Activated CD4-positive, alpha-beta T cell treated with anti-CD3 and anti-CD28 coated beads, Interleukin-2, Interleukin-4, amounts not matched to agents 100 ng/mL and 50 ng/mL, durations not matched to agents 16 hours and 8 hours (primary cell): ENCODE results near the gene COL20A1.

Experiments
- DNase-seq: peaks from one replicate; pipeline ENCODE4 v3.0.0-alpha.2; 2020; ENCODE audit warnings: low spot score

Gene COL20A1

DNA sequence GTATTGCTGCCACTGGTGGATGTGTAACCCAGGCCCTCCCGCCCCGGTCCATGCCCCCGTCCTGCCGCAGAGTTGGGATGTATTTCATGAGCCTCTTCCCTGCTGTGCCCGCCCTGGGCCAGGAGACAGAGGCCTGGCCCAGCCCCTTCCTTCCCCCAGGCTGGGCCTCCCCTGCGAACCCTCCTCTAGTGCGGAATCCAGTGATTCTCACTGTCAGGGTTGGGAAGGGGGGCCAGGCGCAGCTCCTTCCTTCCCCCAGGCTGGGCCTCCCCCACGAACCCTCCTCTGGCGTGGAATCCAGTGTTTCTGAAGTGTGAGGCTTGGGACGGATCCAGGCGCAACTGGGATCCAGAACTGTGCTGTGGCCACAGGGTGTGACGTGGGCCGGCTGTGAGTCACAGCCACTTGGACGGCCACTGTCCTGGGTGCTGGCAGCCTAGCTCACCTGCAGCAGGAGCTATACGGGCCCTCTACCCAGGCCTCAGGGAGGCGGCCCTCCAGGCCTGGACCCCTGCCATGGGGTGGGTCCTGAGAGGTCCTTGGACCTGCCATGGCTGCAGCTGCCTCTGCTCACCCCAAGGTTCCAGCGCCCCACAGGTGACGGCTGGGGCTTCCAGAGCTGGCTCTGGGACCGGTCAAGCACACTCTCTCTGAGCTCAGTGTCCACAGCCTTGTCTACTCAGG lies 28.3 kb downstream of the COL20A1 start:
- DNase-seq: no peak

DNA sequence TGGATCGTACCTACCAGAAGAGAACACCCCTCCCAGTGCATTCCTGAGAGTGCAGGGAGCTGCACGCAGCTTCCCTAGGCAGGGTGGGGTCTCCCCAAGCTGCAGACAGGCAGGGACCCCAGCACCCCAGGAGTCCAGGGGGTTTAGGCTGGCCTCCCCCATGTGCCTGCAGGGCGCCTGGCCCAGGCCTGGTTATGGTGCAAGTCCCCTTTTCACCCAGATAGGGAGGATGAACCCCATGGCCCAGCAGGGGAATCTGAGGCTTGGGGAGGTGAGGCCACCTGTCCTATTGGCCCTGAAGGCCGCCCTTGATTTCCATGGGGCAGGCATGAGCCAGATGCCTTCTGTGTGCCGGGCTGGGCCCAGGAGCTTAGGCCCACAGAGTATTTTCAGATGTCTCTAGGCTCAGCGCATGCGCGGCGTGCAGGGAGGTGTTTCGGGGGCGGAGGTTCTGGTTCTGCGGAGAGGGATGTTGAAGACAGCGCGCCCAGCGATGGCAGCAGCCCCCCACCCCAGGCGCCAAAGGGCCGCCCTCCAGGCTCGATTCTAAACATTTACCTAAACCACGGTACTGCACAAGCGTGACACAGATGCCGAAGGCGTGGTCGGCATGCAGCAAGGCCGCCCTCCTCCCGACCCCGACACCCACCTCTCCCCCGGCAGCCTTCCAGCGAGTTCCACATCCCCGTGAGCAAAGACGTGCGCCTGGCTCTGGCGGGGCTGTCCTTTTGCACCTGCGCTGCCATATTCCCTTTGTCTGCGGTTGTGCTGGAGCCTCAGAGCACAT lies 29.4 kb downstream of the COL20A1 start:
- DNase-seq: no peak

DNA sequence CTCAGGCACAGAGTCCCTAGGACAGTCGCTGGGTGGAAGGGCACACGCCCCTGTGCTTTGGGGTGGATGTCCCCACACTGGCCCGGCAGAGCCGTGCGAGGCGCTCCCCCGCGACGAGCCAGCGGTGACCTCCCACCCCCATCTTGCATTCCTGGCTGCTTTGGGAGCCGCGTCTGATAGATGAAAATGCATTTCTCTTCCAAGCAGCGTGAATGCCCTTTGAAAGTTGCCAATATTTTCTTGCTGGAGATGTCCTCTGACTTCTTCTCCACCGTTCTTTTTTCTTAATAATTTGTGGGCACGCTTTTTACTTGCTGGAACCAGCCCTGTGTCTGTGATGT lies 29.9 kb downstream of the COL20A1 start:
- no peak for DNase-seq

DNA sequence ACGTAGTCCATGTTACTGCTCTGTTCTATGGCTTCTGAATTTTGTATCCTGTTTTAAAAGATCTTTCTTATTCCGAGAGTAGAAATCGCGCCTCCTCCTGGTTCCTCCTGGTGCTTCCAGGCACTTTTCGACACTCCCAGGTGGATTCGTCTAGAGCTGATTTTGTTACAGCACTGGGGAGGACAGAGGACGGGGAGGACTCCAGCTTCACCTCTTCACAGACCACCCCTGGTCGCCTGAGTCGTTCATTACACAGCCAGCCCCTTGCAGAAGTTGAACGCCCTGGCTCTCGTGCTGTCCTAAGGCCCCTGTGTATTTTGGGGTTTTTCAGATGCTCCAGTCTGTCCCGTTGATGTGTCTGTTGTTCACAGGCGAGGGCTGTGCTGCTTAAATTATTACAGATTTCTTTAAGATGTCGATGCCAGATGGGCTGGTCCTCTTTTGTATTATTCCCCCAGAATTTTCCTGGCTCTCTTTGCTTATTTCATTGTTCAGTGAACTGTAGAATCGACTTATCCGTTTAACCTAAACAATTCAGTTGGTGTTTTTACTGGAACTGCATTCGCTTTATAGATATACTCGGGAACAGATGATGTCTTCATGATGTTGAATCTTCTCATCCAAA lies 30.5 kb downstream of the COL20A1 start:
- DNase-seq: no peak

DNA sequence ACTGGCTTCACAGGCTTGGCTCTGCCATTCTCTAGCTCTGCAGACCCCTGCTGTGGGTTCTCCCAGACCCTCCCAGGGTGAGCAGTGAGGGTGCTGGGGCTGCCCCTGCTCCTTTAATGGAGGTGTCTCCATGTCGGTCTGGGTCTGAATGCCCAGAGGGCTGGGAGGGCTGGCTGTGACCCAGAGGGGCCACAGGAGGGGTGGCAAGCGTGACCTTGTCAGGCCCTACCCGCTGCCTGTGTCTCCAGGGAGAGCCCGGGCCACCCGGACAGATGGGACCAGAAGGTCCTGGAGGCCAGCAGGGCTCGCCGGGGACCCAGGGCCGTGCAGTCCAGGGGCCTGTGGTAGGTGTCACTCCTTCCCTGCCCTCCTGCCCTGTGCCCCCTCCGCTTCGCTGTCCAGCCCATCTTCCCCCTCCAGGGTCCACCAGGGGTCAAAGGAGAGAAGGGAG lies 32.1 kb downstream of the COL20A1 start:
- DNase-seq: no peak

DNA sequence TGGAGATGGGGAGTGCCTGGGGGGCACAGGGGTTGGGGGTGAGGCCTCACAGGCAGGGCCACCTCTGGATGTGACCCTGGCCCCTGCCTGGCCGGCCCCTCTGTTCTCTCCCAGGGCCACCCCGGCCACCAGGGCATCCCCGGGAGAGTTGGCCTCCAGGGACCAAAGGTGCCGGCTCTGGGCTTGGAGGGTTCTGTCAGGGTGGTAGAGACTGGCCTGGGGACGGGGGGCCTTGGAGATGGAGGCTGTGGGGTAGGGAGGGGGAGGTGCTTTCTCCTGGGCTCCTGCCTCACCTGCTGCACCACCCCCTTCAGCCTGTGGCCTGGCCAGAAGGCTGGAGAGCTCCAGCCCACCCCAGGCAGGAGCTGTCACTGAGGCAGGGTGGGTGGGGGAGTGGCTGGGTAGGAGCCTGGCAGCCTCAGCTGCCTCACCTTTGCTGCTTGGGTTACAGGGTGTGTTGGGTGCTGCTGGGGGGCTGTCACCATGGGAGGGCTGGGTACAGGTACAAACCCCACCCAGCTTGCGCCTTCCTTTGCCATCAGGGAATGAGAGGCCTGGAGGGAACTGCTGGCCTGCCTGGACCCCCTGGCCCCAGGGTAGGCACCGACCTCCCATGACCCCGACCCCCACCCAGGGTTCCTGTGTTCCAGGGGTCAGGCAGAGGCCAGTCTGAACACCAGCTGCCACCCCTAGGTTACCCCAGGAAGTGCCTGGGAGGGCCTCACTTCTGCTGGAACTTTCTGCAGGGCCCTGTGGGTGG lies 32.7 kb downstream of the COL20A1 start:
- DNase-seq: no peak

DNA sequence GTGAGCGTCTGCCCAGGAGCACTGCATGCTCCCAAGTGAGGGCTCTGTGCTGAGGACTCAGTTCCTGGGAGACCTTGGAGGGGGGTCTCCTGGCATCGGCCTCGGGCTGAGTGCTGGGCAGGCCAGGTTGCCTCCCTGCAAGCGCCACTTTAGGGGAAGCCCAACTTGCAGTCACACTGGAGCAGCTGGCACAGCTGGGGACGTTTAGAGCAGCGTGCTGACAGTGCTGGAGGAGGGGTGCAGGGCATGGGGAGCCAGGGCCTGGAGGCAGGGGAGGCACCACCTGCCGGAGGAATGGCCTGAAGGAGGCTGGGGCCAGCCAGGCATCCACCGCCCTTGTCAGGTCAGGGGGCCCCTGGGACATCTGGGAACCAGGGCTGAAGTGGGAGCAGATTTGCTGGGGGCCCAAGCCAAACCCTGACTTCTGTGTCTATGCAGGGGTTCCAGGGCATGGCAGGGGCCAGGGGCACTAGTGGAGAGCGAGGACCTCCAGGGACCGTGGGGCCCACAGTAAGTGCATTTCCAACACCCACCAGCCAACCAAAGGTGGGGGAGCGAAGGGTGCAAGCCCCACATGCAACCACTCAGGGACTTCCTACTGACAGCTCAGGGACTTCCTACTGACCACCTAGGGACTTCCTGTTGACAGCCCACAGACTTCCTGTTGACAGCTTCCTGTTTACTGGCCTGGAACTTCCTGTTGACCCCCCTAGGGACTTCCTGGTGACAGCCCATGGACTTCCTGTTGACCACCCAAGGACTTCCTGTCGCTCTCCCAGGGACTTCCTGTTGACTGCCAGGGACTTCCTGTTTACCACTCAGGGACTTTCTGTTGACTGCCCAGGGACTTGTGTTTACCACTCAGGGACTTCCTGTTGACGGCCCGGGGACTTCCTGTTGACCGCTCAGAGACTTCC lies 33.6 kb downstream of the COL20A1 start:
- DNase-seq: peak; percentile 4

DNA sequence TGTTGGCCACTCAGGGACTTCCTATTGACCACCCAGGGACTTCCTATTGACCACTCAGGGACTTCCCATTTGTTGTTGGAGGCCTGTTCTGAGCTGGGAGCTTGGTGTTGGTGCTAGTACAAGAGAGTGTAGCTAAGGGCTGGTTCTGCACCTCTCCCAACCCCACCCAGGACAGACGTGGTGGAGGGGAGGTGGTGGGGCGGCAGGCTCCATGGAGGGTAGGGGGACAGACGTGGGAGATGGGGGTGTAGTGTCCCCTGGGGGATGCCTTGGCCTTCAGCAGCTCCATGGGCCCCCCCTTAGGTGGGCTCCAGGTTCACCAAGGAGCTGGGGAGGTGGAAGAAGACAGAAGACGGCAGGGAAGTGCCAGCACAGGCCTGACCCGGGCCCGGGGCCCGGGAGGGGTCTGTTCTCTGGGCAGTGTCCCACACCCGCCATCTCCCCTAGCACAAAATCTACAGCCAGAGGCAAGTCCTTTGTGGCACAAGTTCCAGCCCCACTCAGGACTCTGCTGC lies 34.3 kb downstream of the COL20A1 start:
- DNase-seq: no peak

DNA sequence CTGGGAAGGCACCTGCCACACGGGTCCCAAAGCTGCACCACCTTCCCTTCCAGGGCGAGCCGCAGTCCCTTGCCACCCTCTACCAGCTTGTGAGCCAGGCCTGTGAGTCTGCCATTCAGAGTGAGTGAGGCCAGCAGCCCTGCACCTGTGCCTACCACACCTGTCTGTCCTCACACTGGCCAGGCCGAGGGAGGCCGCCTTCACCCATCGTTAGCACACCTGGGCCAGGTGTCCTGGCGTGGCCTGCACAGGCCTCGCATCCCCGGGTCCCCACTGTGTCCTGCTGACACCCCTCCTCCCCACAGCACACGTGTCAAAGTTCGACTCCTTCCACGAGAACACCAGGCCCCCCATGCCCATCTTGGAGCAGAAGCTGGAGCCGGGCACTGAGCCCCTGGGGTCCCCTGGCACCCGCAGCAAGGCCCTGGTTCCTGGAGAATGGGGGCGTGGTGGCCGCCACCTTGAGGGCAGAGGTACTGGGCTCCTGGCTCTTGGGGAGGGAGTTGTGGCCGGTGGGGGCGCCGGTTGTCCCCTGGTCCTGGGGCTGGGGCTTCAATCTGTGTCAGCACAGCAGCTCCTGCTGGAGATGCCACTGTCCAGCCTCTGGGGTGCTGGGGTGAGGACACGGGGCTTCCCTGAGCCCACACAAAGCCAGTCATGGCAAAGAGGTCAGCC lies 35.2 kb downstream of the COL20A1 start:
- DNase-seq: no peak

DNA sequence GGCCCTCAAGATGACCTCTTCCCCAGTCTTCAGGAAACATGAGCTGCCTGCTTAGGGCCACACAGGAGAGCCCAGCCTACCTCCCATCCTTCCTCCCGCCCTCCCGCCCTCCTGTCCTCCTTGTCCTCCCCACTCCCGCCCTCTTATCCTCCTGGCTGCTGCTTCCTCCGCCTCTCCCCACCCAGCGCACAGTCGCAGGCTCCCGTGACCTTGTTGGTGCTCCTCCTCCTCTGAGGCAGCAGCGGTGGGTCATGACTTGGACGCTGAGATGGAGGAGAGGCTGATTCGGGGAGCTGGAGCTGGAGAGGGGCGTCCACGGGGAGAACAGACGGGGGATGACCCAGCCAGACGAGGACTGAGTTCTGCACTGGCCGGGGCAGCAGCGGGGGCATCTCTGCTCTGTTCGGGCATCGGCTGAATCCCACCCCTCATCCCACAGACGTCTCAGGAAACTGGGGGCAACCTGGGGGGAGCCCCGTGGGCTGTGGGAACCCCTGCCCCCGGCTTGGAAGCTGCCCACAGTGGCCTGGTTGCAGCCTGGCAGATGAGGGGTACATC lies 35.8 kb downstream of the COL20A1 start:
- no peak for DNase-seq

DNA sequence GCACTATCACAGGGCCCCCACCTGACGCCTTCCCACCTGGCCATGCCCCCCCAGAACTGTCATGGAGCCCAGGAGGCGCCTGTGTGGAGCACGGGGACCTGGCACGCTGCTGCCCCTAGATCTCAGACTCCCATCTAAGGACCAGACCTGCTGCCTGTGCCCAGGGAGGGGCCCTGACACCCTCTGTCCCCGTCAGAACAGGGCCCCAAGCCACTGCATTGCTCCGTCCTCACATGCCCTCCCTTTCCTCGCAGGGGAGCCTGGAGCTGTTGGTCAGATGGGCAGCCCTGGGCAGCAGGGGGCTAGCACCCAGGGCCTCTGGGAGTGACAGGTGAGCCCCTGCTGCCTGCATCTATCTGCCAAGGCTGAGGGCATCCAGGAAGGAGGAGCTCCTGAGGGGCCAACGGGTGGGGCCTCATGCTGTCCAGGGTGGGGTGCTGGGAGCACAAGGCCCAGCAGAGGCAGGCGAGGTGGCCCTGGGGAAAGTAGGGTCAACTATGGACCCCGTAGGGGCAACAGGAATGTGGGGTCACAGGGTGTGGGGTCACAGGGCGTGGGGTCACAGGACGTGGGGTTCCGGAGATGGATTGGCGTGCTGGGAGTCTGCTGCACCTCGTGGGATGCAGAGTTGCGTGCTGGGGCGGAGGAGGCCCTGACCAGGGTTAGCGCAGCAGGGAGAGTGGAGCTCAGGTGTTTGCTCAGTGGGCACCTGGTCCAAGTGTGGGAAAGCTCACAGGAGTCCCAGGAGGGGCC lies 36.5 kb downstream of the COL20A1 start:
- no peak for DNase-seq

DNA sequence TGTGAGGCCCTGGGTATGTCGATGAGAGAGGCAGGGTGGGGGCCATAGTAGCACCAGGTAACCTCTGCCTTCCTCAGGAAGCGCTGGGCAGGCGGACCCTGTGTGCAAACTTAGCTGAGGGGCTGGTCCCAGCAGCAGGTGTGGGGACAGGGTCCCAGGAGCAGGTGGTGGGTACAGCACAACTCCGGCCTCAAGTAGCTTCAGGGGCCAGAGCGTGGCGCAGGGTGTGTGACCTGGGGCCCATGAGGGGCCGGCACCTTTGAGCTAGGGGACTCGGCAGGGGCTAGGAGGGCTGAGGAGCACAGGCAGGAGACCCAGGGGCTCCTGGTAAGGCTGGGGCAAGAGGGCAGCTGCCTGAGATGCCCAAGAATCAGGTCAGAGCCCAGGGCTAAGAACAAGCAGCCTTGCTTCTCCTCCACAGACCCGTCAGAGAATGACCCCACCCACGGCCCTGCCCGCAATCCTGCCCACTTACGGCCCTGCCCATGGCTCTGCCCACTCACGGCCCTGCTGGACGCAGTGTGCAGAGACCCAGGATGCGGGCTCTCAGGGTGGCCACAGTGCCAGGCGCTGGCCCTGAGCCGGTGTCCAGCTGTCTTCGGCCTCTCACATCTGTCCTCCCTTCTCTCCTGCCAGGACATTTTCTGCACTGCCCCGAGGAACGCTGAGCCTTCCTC lies 37.2 kb downstream of the COL20A1 start:
- no peak for DNase-seq

DNA sequence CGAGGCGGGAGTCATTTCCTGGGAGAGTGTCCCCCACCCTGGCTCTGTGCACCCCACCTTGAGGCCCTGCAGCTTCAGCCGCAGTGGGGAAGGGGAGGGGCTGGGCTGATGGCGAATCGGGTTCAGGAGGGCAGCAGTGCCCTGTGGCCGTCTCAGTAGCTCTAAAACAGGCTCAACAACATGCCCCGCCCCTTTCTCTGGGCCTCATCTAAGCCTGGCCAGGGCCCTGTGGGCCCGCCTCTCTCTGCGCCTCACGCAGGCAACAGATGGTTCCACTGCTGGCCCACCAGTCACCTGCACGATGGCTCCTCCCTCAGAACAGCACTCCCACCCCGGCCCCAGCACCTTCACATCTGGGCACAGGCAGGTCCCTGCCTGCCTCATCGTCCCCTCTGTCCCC lies 38.0 kb downstream of the COL20A1 start:
- no peak for DNase-seq

DNA sequence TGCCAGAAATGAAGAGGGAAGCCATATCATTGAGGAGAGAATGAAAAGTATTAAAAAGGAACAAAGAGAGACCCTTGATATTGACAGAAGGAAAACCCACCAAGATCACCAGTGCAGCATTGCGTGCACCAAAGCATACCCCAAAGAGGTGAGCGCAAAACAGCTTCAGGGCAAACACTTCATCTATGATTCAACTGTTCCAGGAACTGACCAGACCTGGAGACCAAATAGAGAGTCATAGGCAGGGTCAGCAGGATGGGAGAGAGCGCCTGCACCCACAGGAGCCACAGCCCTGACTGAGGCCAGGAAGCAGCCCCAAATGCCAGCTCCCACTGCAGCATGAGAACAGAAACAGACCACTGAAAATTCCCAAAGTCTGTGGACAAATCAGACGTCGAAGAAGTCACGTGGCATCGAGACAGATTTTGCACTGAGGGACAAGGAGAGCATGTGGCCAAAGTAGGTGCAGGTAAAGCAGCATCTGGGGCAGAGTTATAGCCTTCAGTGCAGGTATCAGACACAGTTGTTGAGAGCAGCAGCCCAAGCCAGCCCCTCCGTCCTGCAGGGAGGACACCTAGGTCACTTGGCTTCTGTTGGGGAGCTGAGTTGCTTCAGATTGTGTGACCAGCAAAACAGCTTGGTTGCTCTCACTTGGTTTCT lies 38.9 kb downstream of the COL20A1 start:
- no peak for DNase-seq

DNA sequence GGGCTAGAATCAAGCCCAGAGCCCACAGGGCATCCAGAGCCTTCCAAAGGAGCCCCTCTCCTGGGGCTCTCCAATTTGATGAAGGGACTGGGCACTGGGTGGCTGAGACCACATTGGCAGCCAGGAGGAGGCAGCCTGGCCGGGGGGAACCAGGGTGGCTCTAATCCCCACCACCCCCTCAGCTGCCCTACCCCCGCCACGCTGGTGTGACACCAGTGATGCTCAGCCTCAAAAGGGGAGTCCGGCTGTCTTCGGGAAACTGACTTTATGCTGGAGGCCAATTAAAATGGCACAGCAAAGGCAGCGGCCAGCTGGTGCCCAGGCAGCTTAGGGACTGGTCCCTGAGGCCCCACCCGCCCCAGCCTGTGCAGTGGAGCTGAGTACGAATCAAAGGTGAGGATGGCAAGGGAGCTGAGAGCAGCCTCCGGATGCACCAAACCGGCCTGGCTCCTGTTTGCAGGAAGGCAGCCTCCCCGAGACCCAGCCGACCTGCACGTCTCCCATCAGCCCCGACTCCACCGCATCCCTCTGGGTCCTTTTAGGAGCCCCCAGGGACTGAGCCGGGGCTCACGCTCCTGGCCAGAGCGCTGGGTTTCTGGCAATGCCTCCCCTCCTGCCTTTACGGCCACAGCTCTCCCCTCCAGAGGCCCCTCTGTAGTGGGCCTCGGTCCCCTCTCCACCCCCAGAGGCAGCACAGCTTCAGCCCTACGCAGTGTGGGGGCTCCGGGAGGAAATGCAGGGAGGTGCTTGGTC lies 39.7 kb downstream of the COL20A1 start:
- DNase-seq: no peak

DNA sequence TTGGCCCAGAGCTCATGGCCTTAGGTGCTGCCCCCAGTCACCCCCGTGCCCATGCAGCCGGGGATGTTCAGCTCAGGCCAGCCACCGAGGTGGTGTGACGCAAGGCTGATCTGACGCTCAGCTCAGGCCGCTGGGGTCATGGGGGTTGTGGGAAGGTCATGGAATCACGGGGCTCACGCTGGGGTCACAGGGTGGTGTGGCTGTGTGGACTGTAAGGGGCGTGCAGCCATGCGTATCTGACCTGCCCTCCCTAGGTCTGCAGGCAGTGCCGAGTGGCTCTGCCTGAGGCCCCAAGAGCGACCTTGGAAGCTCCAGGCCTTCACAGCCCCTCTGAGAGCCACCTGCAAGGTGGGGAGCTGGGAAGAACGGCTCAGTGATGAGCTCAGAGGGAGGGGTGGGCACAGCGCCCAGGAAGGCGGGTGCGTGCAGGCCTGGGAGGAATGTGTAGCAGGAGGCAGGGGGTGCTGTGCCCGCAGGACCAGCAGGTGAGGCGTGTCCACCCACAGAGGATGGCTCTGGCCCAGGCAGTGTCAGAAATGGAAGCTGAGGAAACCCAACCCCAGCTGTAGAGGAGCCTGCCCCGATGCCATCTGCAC lies 40.4 kb downstream of the COL20A1 start:
- no peak for DNase-seq

DNA sequence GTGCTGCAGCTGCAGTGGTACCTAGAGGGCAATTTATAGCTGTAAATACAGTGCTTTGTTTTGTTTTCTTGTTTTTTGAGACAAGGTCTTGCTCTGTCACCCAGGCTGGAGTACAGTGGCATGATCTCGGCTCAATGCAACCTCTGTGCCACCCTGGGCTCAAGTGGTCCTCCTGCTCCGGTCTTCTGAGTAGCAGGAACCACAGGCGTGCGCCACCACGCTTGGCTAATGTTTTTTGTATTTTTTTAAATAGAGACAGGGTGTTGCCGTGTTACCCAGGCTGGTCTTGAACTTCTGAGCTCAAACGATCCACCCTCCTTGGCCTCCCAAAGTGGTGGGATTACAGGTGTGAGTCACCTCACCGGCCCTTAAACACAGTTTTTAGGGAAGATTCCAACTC lies 41.4 kb downstream of the COL20A1 start:
- DNase-seq: no peak
